Stimulated activated naive CD4-positive, alpha-beta T cell (primary cell): Measurements from ENCODE around the gene TTC7B.

Experiments
- DNase-seq, 6 experiments: peaks; one replicate each; lab custom pipeline; 2025; lab: John Stamatoyannopoulos, UW

The TTC7B gene

GRCh38 chr14:90545966-90546751 lies 270.1 kb downstream of the TTC7B start:
- DNase-seq, result no peak

GRCh38 chr14:90545382-90545781 lies 270.8 kb downstream of the TTC7B start:
- DNase-seq, result no peak

GRCh38 chr14:90544971-90545370 lies 271.3 kb downstream of the TTC7B start:
- DNase-seq, result no peak

DNA sequence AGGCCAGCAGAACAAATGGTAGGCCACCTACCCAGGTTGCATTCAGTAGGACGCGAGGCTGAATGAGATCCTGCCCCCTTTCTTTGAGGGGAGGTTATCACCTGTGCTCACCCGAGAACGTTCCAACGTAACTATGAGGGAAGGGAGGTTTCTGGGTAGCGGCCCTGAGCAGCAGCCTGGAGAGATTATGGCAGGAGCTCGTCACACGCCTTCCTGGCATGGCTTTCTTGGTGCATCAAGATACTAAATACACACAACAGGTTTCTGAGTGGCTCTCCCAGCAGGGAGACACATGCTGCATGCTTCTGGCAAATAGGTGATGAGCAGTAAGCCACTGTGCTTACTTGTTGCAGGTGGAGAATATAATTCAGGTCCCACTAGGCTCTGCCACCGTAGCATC lies 271.7 kb downstream of the TTC7B start:
- DNase-seq, result no peak

GRCh38 chr14:90543876-90544275 lies 272.4 kb downstream of the TTC7B start:
- DNase-seq, result no peak

- no peak for DNase-seq
Measured at GRCh38 chr14:90541076-90541634, 275.1 kb downstream of the TTC7B start.

GRCh38 chr14:90540437-90540836 lies 275.8 kb downstream of the TTC7B start:
- no peak for DNase-seq

- DNase-seq, result no peak
Measured at GRCh38 chr14:90539996-90540395, 276.2 kb downstream of the TTC7B start.

- DNase-seq, result no peak
Measured at GRCh38 chr14:90539496-90539775, 276.8 kb downstream of the TTC7B start.

- DNase-seq, result no peak
Measured at GRCh38 chr14:90538716-90539495, 277.3 kb downstream of the TTC7B start.

- DNase-seq, result no peak
Measured at GRCh38 chr14:90538095-90538494, 278.1 kb downstream of the TTC7B start.

DNA sequence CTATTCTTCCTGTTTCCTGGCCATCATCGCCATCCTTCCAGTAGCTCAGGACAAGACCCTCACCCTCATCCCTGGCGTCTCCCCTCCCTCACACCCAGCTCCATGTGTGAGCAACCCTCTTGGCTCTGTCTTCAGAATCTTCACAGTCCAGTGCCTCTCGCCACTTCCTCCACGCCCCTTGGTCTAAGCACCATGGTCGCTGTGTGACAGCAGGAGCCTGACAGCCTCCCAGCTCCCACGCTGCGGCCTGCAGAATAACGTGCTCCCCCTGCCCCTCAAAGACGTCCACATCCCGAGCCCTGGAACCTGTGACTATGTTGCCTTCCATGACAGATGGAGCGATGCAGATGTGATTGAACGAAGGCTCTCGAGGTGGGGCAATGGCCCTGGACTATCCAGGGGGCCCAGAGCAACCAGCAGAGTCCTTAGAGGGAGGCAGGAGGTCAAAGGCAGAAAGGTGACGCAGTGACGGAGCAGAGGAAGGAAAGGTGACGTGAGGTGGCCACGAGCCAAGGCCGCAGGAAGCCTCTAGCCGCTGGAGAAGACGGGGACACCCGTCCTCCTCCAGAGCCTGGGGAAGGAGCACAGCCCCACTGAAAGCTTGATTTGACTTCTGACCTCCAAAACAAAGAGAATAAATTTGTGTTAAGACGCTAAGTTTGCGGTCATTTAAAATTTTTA lies 279.6 kb downstream of the TTC7B start:
- no peak for DNase-seq

- no peak for DNase-seq
Measured at GRCh38 chr14:90536092-90536491, 280.1 kb downstream of the TTC7B start.

DNA sequence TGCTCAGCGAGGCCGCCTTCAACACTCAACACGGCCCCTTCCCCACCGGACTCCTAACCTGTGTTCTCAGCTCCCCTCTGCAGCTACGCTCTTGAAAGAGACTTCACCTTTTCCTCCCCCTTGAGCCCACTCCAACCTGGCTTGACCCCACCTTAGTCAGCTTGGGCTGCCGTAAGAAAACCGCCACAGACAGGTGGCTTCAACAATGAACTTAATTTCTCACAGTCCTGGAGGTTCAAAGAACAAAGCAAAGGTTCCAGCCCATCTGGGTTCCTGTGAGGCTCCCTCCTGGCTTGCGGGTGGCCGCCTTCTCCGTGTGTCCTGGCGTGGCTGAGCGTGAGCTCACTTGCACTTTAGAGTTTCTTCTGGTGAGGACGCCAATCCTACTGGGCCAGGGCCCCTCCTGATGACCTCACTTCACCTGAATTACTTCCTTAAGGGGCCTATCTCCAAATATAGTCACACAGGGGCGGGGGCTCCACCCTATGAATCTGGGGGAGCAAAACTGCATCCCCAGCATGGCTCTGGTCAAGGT lies 280.6 kb downstream of the TTC7B start:
- DNase-seq, result no peak

DNA sequence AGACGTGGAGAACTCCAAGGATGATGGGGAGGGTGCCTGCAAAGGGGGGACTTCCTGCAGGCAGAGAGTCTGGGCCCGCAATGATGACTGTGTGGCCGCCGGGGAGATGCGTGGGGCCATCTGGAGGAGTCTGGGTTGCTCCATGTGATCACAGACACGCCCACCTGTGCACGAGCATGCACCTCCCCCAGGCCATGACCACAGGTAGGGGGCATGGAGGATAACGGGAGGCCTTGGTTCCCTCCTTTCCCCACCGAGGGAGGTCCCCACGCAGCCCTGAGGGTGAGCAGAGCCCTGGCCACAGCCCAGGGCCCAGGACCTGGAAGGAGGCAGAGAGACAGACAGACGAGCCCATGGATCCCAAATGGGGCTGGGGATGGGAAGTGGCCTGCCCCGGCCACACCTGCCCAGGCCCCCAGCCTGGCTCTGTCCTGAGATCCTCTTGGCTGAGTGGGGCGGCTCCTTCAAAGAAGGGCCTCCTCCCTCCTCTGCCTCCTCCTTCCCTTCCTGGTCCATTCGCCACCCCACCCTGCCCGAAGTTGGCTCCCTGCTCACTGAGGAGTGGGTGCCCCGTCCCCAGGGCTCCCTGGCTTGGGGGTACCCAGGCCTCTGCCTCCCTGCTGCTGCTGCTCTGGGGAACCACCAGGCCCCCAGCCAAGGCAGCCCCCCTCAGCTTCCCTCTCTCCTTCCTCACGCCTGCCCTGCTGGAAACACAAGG lies 281.2 kb downstream of the TTC7B start:
- no peak for DNase-seq

DNA sequence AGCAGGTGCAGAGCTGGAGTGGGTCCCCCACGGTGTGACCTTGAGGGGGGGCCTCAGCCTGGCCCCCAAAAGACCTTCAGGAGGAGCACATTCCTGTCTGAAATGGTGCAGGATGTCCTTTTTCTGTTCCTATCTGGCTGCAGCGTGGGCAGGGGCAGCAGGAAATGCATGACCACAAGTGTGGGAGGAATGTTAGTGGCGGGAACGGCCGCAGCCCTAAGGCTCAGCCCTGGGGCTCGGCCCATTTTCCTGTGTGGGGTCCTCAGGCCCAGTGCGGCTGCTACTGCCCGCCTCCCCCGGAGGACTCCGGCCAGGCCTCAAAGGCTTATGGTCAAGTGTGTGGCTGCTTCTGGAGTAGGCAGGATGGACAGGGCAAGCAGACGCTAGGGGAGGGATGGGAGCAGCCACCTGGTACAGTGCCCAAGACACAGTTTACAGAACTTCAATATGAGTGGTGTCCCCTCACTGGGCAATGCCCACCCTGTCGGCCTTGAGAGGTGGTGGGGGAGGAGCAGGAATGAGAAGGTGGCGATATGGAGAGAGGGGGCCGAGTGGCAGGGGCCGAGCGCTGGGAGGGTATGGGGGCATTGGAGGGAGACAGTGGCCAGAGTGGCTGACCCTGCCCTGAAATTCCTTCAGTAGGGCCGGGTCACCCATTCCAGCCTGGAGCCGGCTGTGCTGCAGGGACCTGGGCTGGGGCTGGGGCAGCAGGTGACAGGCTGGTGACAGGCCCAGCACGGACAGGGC lies 282.0 kb downstream of the TTC7B start:
- no peak for DNase-seq

- no peak for DNase-seq
Measured at GRCh38 chr14:90533591-90534021, 282.6 kb downstream of the TTC7B start.

DNA sequence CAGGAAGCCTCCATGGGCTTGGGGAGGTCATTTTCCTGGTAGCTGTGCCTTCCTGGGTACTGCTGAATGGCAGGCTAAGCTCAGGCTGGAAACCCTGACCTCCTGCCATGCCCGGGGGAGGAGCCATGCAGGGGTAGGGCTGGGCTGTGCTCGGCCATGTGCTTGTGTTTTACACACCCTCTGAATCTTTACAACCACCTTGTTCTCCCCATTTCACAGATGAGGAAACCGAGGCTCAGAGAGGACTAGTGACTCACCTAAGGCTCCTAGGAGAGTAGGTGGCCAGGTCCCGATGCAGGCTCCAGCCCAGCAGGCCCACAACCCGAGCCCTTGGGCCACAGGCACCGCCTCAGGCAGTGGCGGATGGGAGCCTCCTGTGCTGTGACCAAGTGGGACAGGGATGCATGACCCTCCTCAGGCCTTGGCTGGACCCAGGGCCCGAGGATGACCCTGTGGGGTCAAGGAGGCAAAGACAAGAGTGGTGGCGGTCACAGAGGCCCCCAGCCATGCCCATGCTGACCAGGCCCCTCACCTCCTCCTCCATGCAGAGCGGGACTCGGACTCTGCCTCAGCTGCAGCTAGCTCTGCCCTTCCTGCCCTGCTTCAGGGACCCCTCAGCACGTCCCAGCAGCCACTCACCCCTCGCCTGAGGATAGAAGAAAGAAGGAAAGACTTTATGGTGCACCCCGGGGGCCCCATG lies 283.3 kb downstream of the TTC7B start:
- no peak for DNase-seq

DNA sequence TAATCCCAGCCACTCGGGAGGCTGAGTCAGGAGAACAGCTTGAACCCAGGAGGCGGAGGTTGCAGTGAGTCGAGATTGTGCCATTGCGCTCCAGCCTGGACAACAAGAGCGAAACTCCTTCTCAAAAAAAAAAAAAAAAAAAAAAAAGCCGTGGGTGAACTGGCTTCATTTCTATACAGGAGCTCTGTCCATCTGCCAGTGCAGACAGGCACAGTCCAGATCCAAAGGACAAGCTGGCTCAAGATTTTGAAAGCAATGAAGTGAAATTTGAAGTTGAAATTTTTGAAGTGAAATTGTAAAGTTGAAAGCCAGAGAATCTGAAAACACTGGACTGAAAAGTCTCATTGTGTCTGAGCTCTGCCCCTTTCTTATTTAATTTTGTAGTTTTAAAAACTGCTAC lies 284.7 kb downstream of the TTC7B start:
- no peak for DNase-seq

DNA sequence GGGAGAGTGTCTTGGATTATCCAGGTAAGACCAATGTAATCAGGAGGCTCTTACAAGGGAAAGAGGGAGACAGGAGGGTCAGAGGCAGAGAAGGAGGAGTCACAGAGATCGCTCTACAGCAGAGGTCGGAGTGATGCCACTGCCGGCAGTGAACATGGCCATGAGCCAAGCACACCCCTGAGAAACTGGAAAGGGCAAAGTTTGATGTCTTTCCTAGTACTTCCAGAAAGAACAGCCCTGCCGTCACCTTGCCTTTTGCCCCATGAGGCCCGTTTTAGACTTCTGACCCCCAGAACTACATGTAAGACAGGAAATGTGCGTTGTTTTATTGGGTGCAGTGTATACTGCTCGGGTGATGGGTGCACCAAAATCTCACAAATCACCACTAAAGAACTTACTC lies 285.7 kb downstream of the TTC7B start:
- DNase-seq, result no peak
